ENCODE data around the gene MFSD11. TPM values are rescaled to one million over a fixed set of nuclear protein-coding genes. Genes with fewer than 3 reads are reported as not detected.
A peak's percentile ranks its signal among the peaks of the same experiment; 100 is the strongest.
"Not testable (repeated sequence)": the region's sequence is repeated elsewhere in the genome, so short reads cannot be mapped to it uniquely, and the experiment has no call there.

MFSD11 gene
- polyA plus RNA-seq, 1 donor from 2014 or later: 36.1 TPM

GRCh38 chr17:76738468-76738850, 540 bp downstream of the MFSD11 start:
- peaks cover 2% of the 10 kb centered on the region for H3F3A ChIP-seq (ENCODE audit: insufficient read depth, low read length, poor library complexity, severe bottlenecking)
- no peak for TF ChIP-seq POLR2AphosphoS5 (IDR thresholded peaks at IDR 0.05)
- no peak for TF ChIP-seq RAD21 (conservative IDR thresholded peaks at IDR 0.05)
- TF ChIP-seq MXI1 (conservative IDR thresholded peaks at IDR 0.05; ENCODE audit: poor library complexity, severe bottlenecking): no peak
- no peak for TF ChIP-seq EZH2 (IDR thresholded peaks at IDR 0.05; ENCODE audit: borderline replicate concordance, insufficient read depth, low read length, poor library complexity, severe bottlenecking)
- TF ChIP-seq CTCF (IDR thresholded peaks at IDR 0.05; ENCODE audit: poor library complexity, severe bottlenecking): no peak
- TF ChIP-seq EP300 (conservative IDR thresholded peaks at IDR 0.05; ENCODE audit: poor library complexity, severe bottlenecking): no peak
- TF ChIP-seq TAF1 (IDR thresholded peaks at IDR 0.05; ENCODE audit: low read depth): no peak
- TF ChIP-seq SMC3 (conservative IDR thresholded peaks at IDR 0.05; ENCODE audit: poor library complexity): no peak
- no peak for TF ChIP-seq REST (IDR thresholded peaks at IDR 0.05; ENCODE audit: borderline replicate concordance)
- H2AFZ ChIP-seq (ENCODE audit: low read depth, low read length): no peak overlapping the region
- H3K27ac ChIP-seq (ENCODE audit: low read length): peak overlapping the region; percentile 98
- H3K9ac ChIP-seq (ENCODE audit: low read length): peak overlapping the region; percentile 96
- peaks cover 43% of the 10 kb centered on the region for H3K79me2 ChIP-seq (replicated peaks; ENCODE audit: insufficient read depth, low read length)
- H3K9me3 ChIP-seq (ENCODE audit: low read length): no peaks in the 10 kb centered on the region
- H3K4me2 ChIP-seq (ENCODE audit: low read length): peak overlapping the region; percentile 79
- H4K20me1 ChIP-seq (ENCODE audit: insufficient read depth): peaks cover 7% of the 10 kb centered on the region
- no peaks in the 10 kb centered on the region for H3K9me2 ChIP-seq (ENCODE audit: insufficient read depth, low read length)
- peaks cover 8% of the 10 kb centered on the region for H3K36me3 ChIP-seq (ENCODE audit: insufficient read depth, low read length)
- no peaks in the 10 kb centered on the region for H3K27me3 ChIP-seq (ENCODE audit: insufficient read depth, low read depth, low read length)
- H3K4me3 ChIP-seq (ENCODE audit: low read length): peak overlapping the region; percentile 93

GRCh38 chr17:76739568-76740115, 1.7 kb downstream of the MFSD11 start:
- H3K79me2 ChIP-seq (replicated peaks; ENCODE audit: insufficient read depth, low read length): peaks cover 31% of the 10 kb centered on the region
- H3K4me2 ChIP-seq (ENCODE audit: low read length): peak overlapping the region; percentile 79
- not testable (repeated sequence) for H3K27me3 ChIP-seq (ENCODE audit: insufficient read depth, low read depth, low read length); H3K9me3 ChIP-seq (ENCODE audit: low read length); H3F3A ChIP-seq (ENCODE audit: insufficient read depth, low read length, poor library complexity, severe bottlenecking); H4K20me1 ChIP-seq (ENCODE audit: insufficient read depth); H2AFZ ChIP-seq (ENCODE audit: low read depth, low read length); H3K9me2 ChIP-seq (ENCODE audit: insufficient read depth, low read length); H3K27ac ChIP-seq (ENCODE audit: low read length); H3K9ac ChIP-seq (ENCODE audit: low read length)
- peaks cover 17% of the 10 kb centered on the region for H3K36me3 ChIP-seq (ENCODE audit: insufficient read depth, low read length)
- peak overlapping the region; percentile 93 for H3K4me3 ChIP-seq (ENCODE audit: low read length)

Data from neural cell (in vitro differentiated cells).